Neural cell (in vitro differentiated cells): Measurements from ENCODE around the gene NRDC.

Experiments used
- CTCF ChIP-seq: fragments of 450-650 bp; IDR thresholded peaks from 2 replicates; pipeline ENCODE4 v1.5.1; 2014; ENCODE audit warnings: antibody characterized with exemption, mild to moderate bottlenecking, moderate library complexity; ENCODE audit not compliant: poor library complexity, severe bottlenecking
- EP300 ChIP-seq: fragments of 450-650 bp; conservative IDR thresholded peaks from 2 replicates; pipeline ENCODE4 v1.6.1; 2014; ENCODE audit warnings: antibody characterized with exemption, mild to moderate bottlenecking, moderate library complexity; ENCODE audit not compliant: poor library complexity, severe bottlenecking
- EZH2 ChIP-seq: fragments of 200-600, 300-800 bp; shearing (Covaris generic), sonication (generic); IDR thresholded peaks from 2 replicates; pipeline ENCODE4 v1.6.1; 2014; ENCODE audit warnings: antibody characterized with exemption, low read length, borderline replicate concordance, mild to moderate bottlenecking; ENCODE audit not compliant: insufficient read depth, poor library complexity, severe bottlenecking
- POLR2AphosphoS5 ChIP-seq: IDR thresholded peaks from 2 replicates; pipeline ENCODE4 v1.6.1; 2012
- REST ChIP-seq: IDR thresholded peaks from 2 replicates; pipeline ENCODE4 v1.6.1; 2012; ENCODE audit warnings: borderline replicate concordance

- TF ChIP-seq CTCF = no peak
- TF ChIP-seq EZH2 = no peak
- no peak for TF ChIP-seq REST
- no peak for TF ChIP-seq EP300
- no peak for TF ChIP-seq POLR2AphosphoS5
Observed at GRCh38 chr1:51855624-51856023, 22.9 kb downstream of the NRDC start.
